ENCODE results near the gene NFATC3.

NFATC3 gene

GRCh38 chr16:68265078-68265920 lies 180.1 kb downstream of the NFATC3 start:
- peak; percentile 64 for DNase-seq (ENCODE audit: low read depth)
- peak overlapping the region; percentile 89 for H3K4me3 ChIP-seq (replicated peaks; ENCODE audit: low read depth, low read length)
- TF ChIP-seq CTCF (IDR thresholded peaks at IDR 0.05; ENCODE audit: low read length, missing control alignments), result no peak

- no peak for DNase-seq (ENCODE audit: low read depth)
- TF ChIP-seq CTCF (IDR thresholded peaks at IDR 0.05; ENCODE audit: low read length, missing control alignments), result no peak
- H3K4me3 ChIP-seq (replicated peaks; ENCODE audit: low read depth, low read length), result no peak overlapping the region
These were observed 182.6 kb downstream of the NFATC3 start for GRCh38 chr16:68267612-68268405.

GRCh38 chr16:68269793-68270192 lies 184.6 kb downstream of the NFATC3 start:
- TF ChIP-seq CTCF (IDR thresholded peaks at IDR 0.05; ENCODE audit: low read length, missing control alignments), result no peak
- no peak for DNase-seq (ENCODE audit: low read depth)
- no peak overlapping the region for H3K4me3 ChIP-seq (replicated peaks; ENCODE audit: low read depth, low read length)

GRCh38 chr16:68270353-68270752 lies 185.2 kb downstream of the NFATC3 start:
- no peak overlapping the region for H3K4me3 ChIP-seq (replicated peaks; ENCODE audit: low read depth, low read length)
- no peak for DNase-seq (ENCODE audit: low read depth)
- TF ChIP-seq CTCF (IDR thresholded peaks at IDR 0.05; ENCODE audit: low read length, missing control alignments), result no peak

- H3K4me3 ChIP-seq (replicated peaks; ENCODE audit: low read depth, low read length), result no peak overlapping the region
- no peak for TF ChIP-seq CTCF (IDR thresholded peaks at IDR 0.05; ENCODE audit: low read length, missing control alignments)
- no peak for DNase-seq (ENCODE audit: low read depth)
These were observed 187.5 kb downstream of the NFATC3 start for GRCh38 chr16:68272507-68273209.

- TF ChIP-seq CTCF (IDR thresholded peaks at IDR 0.05; ENCODE audit: low read length, missing control alignments), result no peak
- H3K4me3 ChIP-seq (replicated peaks; ENCODE audit: low read depth, low read length), result no peak overlapping the region
- DNase-seq (ENCODE audit: low read depth), result no peak
These were observed 188.3 kb downstream of the NFATC3 start for GRCh38 chr16:68273459-68273858.
